Stimulated activated CD8-positive, alpha-beta memory T cell treated with anti-CD3 and anti-CD28 coated beads, Interleukin-4, amount 100 ng/mL, for 24 hours (primary cell): Measurements from ENCODE around the gene PIGA.
A peak's percentile ranks its signal among the peaks of the same experiment; 100 is the strongest.

Source experiments
- DNase-seq: peaks from one replicate; pipeline ENCODE4 v3.0.0-alpha.2; 2020; ENCODE audit warnings: low read depth

The PIGA gene, protein sequence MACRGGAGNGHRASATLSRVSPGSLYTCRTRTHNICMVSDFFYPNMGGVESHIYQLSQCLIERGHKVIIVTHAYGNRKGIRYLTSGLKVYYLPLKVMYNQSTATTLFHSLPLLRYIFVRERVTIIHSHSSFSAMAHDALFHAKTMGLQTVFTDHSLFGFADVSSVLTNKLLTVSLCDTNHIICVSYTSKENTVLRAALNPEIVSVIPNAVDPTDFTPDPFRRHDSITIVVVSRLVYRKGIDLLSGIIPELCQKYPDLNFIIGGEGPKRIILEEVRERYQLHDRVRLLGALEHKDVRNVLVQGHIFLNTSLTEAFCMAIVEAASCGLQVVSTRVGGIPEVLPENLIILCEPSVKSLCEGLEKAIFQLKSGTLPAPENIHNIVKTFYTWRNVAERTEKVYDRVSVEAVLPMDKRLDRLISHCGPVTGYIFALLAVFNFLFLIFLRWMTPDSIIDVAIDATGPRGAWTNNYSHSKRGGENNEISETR

GRCh38 chrX:15335135-15336022 lies at the start of gene PIGA:
TSS of gene PIGA (minus strand) at chrX:15335523. CDS start at chrX:15331930, 3,593 bp downstream.
- DNase-seq, result peak; percentile 79

- no peak for DNase-seq
Measured at GRCh38 chrX:15384304-15384703, 49.0 kb upstream of the PIGA start, which contains the start of gene VEGFD. TSS of gene VEGFD (minus strand) at chrX:15384413. CDS start at chrX:15383946, 467 bp downstream.

GRCh38 chrX:15382813-15383212 lies 47.5 kb upstream of the PIGA start:
- DNase-seq, result no peak

DNA sequence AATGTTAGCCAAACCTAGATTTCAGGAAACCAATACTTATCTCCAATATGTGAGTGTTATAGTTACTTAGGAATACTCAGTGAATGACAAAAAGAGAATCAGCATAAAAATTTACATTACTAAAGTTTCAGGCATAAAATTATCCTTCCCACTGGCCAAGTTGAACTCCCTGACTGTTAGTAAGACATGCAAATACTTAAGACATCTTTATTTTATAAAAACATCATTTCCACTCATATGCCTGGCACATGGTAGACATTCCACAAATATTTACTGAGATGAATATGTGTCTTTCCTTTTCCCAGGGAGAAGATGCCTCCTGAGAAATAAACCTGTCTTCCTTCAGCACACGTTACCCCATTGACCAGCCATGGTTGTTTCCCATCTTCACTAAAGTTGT lies 41.6 kb upstream of the PIGA start:
- DNase-seq, result no peak

GRCh38 chrX:15373976-15374375 lies 38.7 kb upstream of the PIGA start:
- no peak for DNase-seq

DNA sequence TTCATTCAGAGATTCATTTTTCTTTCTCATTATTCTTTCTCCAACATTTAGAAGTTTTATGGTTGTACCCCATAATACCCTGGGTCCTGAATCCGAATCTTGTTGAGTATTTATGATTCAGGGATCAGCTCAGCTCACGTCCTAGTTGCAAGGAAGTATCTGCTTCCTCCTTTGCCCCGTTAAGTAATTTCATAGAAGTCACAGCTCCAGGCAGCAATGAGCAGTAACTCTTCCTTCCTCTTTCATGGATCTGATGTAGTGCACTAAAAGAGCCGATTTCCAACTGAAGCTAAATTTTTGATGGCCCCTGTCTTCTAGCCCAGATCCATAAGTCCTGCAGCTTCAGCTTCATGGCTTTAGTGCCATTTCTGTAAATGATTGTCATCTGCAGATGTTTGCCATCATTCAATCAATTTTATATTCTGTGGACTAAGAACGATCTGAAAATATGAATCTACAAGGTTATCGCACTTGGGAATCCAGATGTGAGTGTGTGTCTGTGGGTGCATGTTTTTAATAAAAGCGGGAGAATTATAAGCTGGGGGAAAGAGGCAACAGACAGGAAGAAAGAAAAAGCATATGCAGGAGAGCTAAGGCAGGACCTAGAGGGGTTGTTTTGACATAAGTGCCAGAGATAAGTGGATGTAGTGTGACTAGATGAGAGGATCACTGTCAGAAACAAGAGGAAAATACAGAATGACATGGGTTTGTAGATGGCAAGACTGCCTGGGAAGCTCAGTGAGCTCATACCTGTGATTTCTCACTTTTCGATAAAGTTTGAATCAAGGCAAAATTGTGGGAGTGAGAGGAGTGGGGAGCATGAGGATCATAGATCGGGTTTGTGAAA lies 31.4 kb upstream of the PIGA start:
- no peak for DNase-seq

- DNase-seq, result no peak
Measured at GRCh38 chrX:15359701-15360100, 24.4 kb upstream of the PIGA start.

DNA sequence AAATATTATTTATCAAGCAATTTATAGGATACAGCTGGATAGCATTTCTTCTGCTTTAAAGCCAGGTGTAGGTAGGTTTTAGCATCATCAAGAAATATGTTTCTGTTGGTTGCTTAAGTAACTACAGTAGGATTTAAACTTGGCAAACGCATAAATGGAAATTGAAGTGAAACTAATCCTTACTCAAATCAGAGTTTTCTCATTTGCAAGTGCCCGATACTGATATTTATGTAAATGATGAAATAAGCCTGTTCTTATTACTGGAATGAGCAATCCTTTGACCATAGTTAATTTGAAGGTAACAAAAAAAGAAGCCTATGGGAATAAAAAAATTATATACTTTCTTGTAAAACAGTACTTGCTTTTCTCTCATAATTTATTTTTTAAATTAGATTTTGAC lies 23.2 kb upstream of the PIGA start:
- no peak for DNase-seq

DNA sequence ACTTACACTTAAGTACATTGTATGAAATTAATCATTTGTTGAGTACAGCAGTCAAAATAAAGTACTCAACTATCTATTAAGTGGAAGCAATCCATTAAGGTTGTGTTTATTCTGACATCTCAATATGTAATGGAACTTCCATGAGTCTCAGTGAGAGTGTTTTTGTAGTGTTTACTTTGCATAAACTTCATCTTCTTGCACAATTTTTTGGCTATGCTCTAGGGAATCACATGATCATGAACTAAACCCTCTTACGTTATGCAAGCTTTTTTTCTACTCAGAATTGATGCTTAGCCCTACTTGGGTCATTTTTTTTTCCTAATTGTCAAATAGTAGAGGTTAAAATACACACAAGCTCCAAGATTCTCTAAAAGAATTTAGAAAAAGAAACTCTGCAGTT lies 21.1 kb upstream of the PIGA start:
- no peak for DNase-seq

- no peak for DNase-seq
Measured at GRCh38 chrX:15350329-15350996, 15.1 kb upstream of the PIGA start.

GRCh38 chrX:15349046-15349445 lies 13.7 kb upstream of the PIGA start:
- DNase-seq, result no peak

GRCh38 chrX:15345976-15346375 lies 10.7 kb upstream of the PIGA start:
- DNase-seq, result no peak

DNA sequence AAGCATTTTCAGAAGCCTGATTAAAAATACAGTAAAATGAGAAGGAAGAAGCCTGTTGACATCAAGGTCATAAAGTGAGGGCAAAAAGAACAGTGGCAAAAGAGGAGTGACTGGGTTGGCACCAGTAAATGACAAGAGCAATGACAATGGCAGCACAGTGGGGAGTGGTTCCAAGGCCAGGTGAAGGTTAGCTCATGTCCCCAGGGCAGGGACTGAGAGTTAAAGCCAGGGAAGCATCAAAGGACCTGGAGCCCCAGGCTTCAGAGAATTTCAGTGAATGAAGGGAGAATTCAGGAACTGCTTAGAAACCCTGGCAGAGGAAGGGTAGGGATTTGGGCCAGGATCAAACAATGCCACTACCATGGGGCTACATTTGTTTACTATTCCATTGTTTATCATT lies 8.8 kb upstream of the PIGA start:
- no peak for DNase-seq

DNA sequence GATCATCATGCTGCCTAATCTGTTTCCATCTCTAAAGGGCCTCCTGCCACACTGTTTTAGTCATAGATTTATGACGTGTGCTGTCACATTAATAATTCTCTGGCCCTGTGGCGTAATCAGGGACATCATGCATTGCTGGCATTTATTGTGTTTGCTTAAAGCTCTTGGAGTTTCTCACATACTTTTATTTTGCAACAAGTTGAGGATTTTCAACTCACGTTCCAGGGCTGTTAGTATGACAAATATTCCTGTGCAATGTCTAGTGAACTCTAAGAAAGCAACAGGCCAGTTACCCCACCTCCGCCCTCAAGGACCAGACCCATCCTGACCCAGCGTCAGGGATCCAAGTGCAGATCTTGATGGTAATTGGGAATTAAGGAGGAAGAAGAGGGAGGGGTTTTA lies 7.8 kb upstream of the PIGA start:
- no peak for DNase-seq

GRCh38 chrX:15340867-15341266 lies 5.5 kb upstream of the PIGA start:
- DNase-seq, result no peak

- DNase-seq, result no peak
Measured at GRCh38 chrX:15336023-15336413, 695 bp upstream of the PIGA start.

DNA sequence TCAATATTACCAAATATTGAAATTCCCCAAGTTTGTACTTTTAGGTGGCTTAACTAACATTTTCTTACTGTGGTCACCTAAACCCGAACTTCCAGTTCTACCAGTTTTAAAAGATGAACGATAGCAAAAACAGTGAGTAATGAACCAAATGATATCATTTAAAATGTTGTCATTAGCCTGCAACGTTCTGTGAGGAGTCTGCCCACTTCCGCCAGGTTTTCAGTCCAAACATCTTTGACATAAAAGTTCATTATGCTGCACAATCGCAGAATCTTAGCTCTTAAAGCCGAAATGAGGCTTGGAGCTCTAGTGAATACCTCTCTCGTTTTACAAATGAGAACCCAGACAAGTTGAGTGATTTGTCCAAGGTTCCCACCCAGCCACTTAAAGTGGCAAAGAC lies 762 bp downstream of the PIGA start:
- DNase-seq, result no peak

DNA sequence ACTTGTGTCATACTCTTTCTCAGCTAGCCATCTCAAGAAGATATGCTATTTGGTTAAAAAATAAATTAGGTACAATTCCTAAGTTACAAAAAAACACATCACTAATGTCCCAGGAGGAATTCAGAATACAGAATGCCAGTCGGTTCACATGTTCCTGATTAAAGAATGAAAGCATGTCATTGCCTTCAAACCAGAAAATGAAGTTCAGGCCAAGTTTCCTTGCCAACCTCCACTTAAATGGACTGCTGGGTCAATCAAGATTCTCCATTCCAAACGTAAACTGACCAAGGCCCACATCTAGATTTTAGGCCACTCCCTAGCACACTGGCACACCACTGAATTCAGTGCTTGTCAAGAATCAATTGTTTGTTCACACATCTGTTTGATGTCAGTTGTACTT lies 6.5 kb downstream of the PIGA start:
- no peak for DNase-seq

- DNase-seq, result no peak
Measured at GRCh38 chrX:15328131-15328530, 7.2 kb downstream of the PIGA start.

GRCh38 chrX:15322472-15322871 lies 12.9 kb downstream of the PIGA start:
- DNase-seq, result no peak

GRCh38 chrX:15322072-15322471 lies 13.3 kb downstream of the PIGA start:
- no peak for DNase-seq
